GM21737 (cell line): Measurements from ENCODE around the gene CARHSP1.
"Not testable (repeated sequence)": the region's sequence is repeated elsewhere in the genome, so short reads cannot be mapped to it uniquely, and the experiment has no call there.

Experiments used
- ATAC-seq: cut with Tn5 transposase; IDR thresholded peaks from one replicate; pipeline ENCODE4 v1.9.1; 2021; ENCODE audit warnings: mild to moderate bottlenecking, moderate library complexity; ENCODE audit not compliant: unreplicated experiment

Gene CARHSP1

GRCh38 chr16:8893976-8894690, 25.3 kb upstream of the CARHSP1 start:
- ATAC-seq, result no peak

DNA sequence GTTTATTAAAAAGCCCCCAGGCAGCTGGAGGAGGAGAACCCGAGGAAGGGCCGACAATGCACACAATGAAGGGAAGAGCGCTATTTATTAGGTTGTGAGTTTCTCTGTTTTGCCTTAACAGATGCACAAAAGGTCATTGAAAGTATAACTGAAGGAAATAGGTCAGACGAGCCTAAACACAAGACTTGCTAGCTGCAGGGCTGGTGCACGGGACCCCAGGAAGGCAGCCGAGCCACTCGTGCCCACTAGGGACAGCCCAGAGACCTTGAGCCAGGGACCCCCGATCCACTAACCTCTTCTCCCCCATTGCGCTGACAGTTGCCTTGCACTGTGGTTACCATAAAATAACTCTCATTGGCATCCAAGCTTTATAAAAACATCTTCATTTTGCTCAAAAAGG, 24.6 kb upstream of the CARHSP1 start:
- ATAC-seq, result no peak

DNA sequence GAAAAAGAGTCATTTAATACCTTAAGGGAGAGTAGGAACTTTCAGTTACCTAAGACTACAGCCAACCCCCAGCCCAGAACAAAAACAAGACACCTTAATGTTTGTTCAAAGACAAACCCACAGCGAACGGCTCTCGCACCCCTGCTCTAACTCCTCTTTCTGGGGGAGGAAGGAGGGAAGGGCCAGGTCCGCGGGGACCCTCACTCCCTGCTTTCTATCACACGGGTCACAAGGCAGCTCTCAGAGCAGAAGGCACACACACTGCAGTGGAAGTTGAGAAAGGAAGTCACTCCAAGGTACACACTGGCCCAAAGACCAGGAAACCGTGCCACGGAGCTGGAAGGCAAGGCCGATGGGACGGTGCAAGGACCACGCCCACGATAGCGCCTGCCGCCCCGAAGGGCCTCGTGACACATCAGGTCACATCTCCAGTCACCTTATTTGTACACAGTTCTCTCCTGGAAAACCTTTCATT, 23.3 kb upstream of the CARHSP1 start:
- peak; percentile 19 for ATAC-seq

DNA sequence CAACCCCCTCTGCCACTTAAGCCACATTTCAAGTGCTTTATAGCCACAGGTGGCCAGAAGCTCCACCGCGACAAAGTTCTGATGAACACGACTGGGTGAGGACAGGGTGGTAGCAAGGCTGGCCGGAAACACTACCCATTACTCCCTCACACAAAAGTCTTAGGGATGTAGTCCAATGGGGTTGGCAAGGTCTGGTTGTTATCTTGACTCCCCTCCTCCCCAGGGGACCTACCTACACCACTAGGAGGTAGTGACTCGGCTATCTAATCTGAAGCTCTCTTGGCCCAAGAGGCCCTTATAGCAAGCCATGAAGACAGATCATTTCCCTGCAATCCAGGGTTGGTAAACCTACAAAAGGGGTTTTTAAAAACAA, 21.7 kb upstream of the CARHSP1 start:
- no peak for ATAC-seq

- no peak for ATAC-seq
Measured at GRCh38 chr16:8889893-8890548, 21.2 kb upstream of the CARHSP1 start.

DNA sequence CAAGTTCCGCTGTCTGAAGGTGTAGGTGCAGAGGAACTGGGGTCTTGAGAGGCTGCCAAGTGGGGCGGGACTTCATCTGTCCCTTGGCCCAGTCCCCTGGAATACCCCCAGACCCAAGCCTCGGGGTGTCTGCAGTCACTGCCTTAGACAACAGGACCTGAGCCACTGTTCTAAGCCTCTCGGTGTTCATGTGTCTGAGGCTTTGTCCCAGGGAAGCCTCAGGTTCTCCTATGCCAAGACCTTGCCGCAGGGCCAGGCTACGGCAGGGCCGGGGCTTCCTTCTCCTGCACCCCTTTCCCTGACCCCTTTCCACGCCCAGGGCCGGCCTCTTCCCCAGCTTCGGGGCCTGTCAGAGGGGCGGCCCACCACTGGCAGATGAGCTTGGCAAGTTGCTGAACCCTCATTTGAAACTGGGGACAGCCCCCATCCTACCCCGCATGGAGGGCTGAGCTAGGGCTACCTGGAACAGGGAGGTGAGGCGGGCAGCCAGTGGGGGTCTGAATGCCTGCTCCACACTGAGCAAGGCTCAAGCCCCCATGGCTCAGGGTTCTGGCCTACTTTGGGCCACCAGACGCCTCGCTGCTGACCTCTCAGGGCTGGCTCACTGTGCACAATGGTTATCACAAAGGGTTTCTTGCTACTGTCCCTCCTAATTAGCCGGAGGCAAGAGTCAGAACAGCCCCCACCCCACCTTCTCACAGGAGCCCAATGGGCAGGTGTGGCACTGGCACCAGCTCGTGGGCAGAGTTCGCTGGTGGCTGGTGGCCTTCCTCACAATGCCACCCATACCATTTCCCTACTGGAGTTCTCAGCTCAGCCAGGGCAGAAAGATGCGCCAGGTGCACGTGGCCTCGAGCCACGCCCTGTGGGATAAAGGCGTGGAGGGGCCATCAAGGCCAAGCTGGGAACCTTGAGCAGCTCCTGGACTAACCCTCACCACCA, 20.4 kb upstream of the CARHSP1 start:
- no peak for ATAC-seq

- ATAC-seq, result no peak
Measured at GRCh38 chr16:8887952-8888560, 19.2 kb upstream of the CARHSP1 start.

- no peak for ATAC-seq
Measured at GRCh38 chr16:8887431-8887765, 18.6 kb upstream of the CARHSP1 start.

GRCh38 chr16:8886593-8887430, 18.0 kb upstream of the CARHSP1 start:
- ATAC-seq, result no peak

DNA sequence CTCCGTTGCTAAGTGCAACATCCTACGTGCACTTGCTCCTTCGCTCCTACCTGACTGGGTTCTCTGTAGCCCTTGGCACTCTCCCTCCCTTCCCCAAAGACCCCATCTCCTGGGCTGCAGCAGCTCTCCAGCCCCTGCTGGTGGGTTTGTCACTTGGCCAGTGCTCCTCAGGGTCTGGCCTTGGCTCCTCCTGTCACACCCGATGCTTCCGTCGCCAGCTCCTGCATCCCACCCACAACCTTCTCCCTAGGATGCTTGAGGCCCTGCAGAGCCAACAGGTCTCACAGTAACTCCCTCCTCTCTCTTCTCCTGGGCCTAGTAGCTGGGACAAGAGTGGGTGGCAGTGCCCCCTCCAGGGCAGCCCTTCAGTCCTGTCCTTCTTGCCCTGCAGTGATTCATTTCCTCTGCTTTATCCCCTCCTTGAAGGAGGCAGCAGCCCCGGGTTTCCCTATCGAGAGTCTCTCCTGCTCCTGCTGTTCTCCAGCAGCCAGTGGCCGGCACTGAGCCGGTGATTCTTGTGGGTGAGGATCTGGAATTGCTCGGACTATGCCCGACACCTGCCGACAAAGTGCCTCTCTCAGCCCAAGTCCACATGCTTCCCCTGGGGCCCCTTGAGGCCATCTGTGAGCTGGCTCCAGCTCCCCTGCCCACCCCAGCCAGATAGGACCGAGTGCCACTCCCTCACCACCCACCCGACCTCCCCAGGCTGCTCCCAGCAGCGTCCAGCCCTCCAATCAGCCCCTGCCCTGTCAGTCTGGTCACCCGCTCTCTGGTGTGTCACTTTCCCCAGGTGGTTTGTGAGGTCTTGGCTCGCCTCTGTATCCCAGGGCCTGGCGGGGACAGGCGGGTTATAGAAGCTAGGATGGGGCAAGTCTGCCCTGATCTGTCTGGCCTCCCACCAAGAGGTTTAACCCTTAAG, 17.1 kb upstream of the CARHSP1 start:
- no peak for ATAC-seq

GRCh38 chr16:8882725-8883377, 14.0 kb upstream of the CARHSP1 start:
- ATAC-seq, result no peak

DNA sequence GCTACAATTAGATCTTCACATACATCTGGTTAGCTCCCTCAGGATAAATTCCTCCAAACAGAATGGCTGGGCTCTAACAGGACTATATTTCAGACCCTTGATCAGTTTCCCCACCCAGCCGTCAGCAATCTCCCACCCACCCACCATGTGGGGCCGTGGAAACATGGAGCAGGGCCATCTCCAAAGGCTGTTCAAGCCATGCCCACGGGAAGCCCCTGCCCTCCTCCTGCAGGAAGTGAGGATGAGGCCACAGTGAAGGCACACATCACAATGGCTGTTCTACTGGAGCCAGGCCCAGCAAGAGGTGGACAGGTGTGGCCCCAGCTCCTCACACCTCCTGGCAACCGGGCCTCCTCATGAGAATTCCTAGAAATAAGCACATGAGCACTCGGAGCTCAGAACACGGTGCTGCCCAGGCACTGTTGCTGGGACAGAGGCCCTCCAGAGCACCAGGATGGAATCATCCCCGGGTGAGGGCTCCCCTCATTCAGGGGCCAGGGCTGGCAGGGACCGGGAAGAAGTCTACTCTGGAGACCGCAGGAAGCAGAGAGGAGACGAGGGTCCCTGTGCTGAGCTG, 13.3 kb upstream of the CARHSP1 start, which contains the start of gene LITAFD:
Gene LITAFD, plus strand, starts transcription at position 311 of the 577 bp plus-strand sequence. CDS start 2,005 bp downstream, outside the sequence.
- no peak for ATAC-seq

GRCh38 chr16:8880839-8881510, 12.2 kb upstream of the CARHSP1 start:
- ATAC-seq, result no peak

GRCh38 chr16:8878523-8878911, 9.7 kb upstream of the CARHSP1 start:
- ATAC-seq, result no peak

- no peak for ATAC-seq
Measured at GRCh38 chr16:8877894-8878522, 9.2 kb upstream of the CARHSP1 start.

- not testable (repeated sequence) for ATAC-seq
Measured at GRCh38 chr16:8875317-8875716, 6.5 kb upstream of the CARHSP1 start.

DNA sequence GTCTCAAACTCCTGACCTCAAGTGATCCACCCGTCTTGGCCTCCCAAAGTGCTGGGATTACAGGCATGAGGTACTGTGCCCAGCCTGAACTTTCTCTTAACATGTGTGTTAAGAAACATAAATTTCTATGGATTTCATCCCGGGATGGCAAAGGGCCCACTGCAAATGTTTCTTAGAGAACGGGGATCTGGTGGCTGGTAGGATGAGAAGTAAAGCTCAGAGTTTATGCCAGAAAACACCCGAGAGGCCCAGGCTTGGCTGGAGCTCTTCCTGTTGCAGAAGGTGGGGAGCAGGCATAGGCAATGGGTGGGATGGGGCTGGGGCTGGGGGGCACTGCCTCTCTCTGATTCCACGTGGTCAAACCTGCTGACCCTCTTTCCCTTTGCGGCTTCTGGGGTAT, 5.6 kb upstream of the CARHSP1 start:
- ATAC-seq, result no peak
